Gastroesophageal sphincter (tissue), 4 donors: ENCODE results near the gene ST6GALNAC6. TPM values are rescaled to one million over a fixed set of nuclear protein-coding genes. Genes with fewer than 3 reads are reported as not detected.

Source experiments
- ATAC-seq: fragments of 150-250 bp; one replicate; pipeline ENCODE4 v1.9.1; 2016; ENCODE audit warnings: mild to moderate bottlenecking, moderate library complexity
- H3K27ac ChIP-seq, 4 donors: fragments of 200-600 bp; sonication (generic) in 3 of 4; 1 replicate in 3 of 4; 2 replicates in 1 of 4; pipeline ENCODE4 v1.5.1; 2016 to 2019
- H3K27me3 ChIP-seq: fragments of 200-600 bp; sonication (generic); one replicate; pipeline ENCODE4 v1.5.1; 2019
- H3K36me3 ChIP-seq, 2 donors: fragments of 200-600 bp; sonication (generic); one replicate each; pipeline ENCODE4 v1.5.1; 2019; ENCODE audit warnings: control low read depth in 1 of 2
- H3K4me1 ChIP-seq, 3 donors: fragments of 200-600 bp; sonication (generic); 1 replicate in 2 of 3; 2 replicates in 1 of 3; pipeline ENCODE4 v1.5.1; 2016 to 2019; ENCODE audit warnings: control low read depth in 2 of 3
- H3K4me3 ChIP-seq, 2 donors: fragments of 200-600 bp; sonication (generic); one replicate each; pipeline ENCODE4 v1.5.1; 2019; ENCODE audit warnings: mild to moderate bottlenecking in 1 of 2, moderate library complexity in 1 of 2
- H3K9me3 ChIP-seq, 3 donors: fragments of 200-600 bp; sonication (generic); one replicate each; pipeline ENCODE4 v1.5.1; 2017 to 2019; ENCODE audit warnings: control low read depth in 2 of 3
- CTCF ChIP-seq, 4 experiments: fragments of 200-600 bp in 2 of 4; fragments of 450-650 bp in 2 of 4; sonication (generic) in 1 of 4; IDR thresholded peaks; one replicate each; pipeline ENCODE4 v1.5.1; 2017 to 2019; ENCODE audit warnings: antibody characterized with exemption in 4 of 4, mild to moderate bottlenecking in 2 of 4, moderate library complexity in 2 of 4
- EP300 ChIP-seq: sonication (generic); formaldehyde crosslinking; IDR thresholded peaks from one replicate; pipeline ENCODE4 v1.6.1; 2017; ENCODE audit warnings: antibody characterized with exemption, mild to moderate bottlenecking
- POLR2A ChIP-seq, 2 donors: fragments of 450-650 bp; IDR thresholded peaks; one replicate each; pipeline ENCODE4 v1.6.1; 2017; ENCODE audit warnings: antibody characterized with exemption in 2 of 2, mild to moderate bottlenecking in 2 of 2, moderate library complexity in 1 of 2
- POLR2AphosphoS5 ChIP-seq: sonication (generic); formaldehyde crosslinking; IDR thresholded peaks from one replicate; pipeline ENCODE4 v1.6.1; 2017; ENCODE audit warnings: antibody characterized with exemption
- WGBS, 2 donors: methylation state at CpG; one replicate each; pipeline ENCODE4 v1.1.5; 2018; ENCODE audit warnings: low coverage in 1 of 2; 5-methylcytosine and 5-hydroxymethylcytosine counted together
- total RNA-seq, 4 donors: library from RNA; depleted of rRNA; stranded (reverse); fragments of >200 nt; gene quantifications; one replicate each; pipeline ENCODE4 v1.1.0, GENCODE V29; 2016

Gene ST6GALNAC6
- total RNA-seq, 4 donors from 2014 or later = 112 to 146 (median 132) TPM

GRCh38 chr9:127929625-127929979 is 30.2 kb upstream of the ST6GALNAC6 start:
- no peak for TF ChIP-seq CTCF (IDR thresholded peaks at IDR 0.05)
- TF ChIP-seq EP300 = no peak
- no peak for TF ChIP-seq POLR2A (IDR thresholded peaks at IDR 0.05)
- TF ChIP-seq POLR2AphosphoS5 = no peak
- H3K27me3 ChIP-seq = peaks cover 59% of the 10 kb centered on the region
- WGBS, 2 donors = 49% methylated on average over 5 of the region's 10 CpGs; no CpG with 5 or more reads in 1 of the 2 donors
- no peak for ATAC-seq
- H3K4me3 ChIP-seq = no peak overlapping the region
- H3K4me1 ChIP-seq = peaks cover 0 to 44% (median 26%) of the 10 kb centered on the region in 3 donors
- H3K27ac ChIP-seq = no peak overlapping the region
- no peaks in the 10 kb centered on the region for H3K9me3 ChIP-seq
- peaks cover 0 to 14% of the 10 kb centered on the region in 2 donors for H3K36me3 ChIP-seq

DNA sequence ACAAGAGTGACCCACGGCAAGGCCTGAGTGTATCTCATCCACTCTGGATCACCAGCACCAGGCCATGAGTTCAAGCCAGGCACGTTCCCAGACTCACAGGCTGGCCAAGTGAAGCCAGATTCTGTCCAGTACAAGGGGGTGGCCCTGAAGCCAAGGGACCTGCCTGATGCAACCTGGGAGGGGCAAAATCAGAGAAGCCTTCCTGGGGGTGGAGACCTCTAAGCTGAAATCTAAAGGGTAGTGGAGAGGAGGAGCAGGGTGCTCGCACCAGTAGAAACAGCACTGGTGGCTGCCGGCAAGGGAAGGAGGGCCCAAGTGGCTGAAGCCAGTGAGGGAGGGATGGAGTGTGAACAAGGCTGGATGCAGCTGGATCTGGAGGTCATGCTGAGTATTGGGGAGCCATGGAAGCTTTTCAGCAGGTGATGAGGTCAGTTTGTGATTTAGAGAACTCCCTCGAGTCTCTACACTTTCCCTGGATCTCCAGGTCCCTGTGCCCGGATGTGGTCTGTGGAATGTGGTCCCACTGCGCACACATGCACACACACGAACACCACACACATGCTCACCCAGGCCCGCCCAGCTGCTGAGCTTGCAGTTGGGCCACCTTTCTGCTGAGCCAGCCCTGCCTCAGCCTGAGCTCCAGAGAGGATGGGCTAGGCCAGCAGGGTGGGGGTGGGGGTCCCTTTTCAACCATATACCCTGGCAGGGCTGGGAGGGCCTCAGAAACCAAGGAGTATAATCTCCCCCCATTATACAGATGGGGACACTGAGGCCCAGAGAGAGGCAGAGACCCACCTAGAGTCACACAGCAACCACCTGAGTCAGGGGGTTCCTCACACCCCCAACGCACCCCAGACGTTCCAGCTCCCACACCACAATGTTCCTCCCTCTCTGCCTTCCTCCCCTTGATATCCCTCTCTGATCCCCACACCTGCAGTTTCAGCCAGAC is 29.5 kb upstream of the ST6GALNAC6 start:
- Histone ChIP-seq H3K36me3 (peaks cover 0 to 8% of the 10 kb centered on the region in 2 donors), H3K27me3 (peaks cover 63% of the 10 kb centered on the region), H3K9me3 (no peaks in the 10 kb centered on the region), H3K4me3 (no peak overlapping the region), H3K27ac (no peak overlapping the region), H3K4me1 (peaks cover 0 to 43% (median 26%) of the 10 kb centered on the region in 3 donors)
- no peak for ATAC-seq
- TF ChIP-seq EP300 (no peak), CTCF (IDR thresholded peaks at IDR 0.05) (no peak), POLR2AphosphoS5 (no peak)
- 44% methylated on average over 4 of the region's 11 CpGs; no CpG with 5 or more reads in 1 of the 2 donors for WGBS, 2 donors

- Histone ChIP-seq H3K4me3 (peak overlapping the region in 1 of 2 donors; percentile 27), H3K36me3 (peaks cover 0 to under 1% of the 10 kb centered on the region in 2 donors), H3K27me3 (peaks cover 70% of the 10 kb centered on the region), H3K9me3 (no peaks in the 10 kb centered on the region), H3K27ac (no peak overlapping the region), H3K4me1 (peaks cover 0 to 43% (median 26%) of the 10 kb centered on the region in 3 donors)
- WGBS, 2 donors = no CpG with 5 or more reads among the region's 24 CpGs
- TF ChIP-seq POLR2AphosphoS5 (no peak), POLR2A (IDR thresholded peaks at IDR 0.05) (no peak), CTCF (IDR thresholded peaks at IDR 0.05) (no peak), EP300 (no peak)
- ATAC-seq = no peak
Measured at GRCh38 chr9:127927988-127928675, 28.7 kb upstream of the ST6GALNAC6 start.

DNA sequence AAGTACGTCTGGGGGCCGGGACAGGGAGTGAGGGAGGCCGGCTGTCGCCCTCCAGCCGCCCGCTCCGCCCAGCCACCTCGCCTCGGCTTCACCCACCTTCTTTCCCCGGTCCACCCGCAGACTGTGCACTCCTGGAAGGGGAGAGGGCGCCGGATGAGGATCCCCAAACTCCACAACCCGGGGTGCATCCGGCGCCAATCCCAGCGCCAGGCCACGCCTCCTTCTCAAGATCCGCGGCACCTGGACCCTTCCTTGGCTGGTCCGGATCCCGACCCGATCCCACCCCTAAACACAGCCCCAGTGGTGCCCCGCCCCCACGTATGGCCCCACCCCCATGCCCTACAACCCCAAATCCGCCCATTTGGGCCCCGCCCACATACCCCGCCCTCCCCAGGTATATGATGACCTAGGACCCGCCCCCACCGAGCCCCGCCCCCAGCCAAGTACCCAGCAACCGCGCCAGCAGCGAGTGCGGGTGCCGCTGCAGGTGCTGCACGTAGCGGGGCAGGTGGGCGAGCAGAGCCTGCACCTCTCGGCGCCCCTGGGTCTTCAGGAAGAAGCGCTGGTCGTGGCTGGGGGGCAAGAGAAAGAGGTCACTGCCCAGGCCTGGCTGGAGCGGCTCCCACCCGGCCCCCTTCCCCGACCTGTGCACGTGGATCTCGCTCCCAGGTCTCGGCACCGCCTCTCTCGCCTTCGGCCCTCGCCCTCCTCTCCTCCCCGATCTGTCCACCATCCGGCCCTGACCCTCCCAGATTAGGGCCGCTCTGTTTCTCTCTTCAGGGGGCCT is 28.0 kb upstream of the ST6GALNAC6 start:
- ATAC-seq = no peak
- Histone ChIP-seq H3K27ac (no peak overlapping the region), H3K36me3 (no peaks in the 10 kb centered on the region), H3K4me3 (peak overlapping the region in 1 of 2 donors; percentile 27), H3K4me1 (peaks cover 0 to 43% (median 26%) of the 10 kb centered on the region in 3 donors), H3K27me3 (peaks cover 71% of the 10 kb centered on the region), H3K9me3 (no peaks in the 10 kb centered on the region)
- no peak for TF ChIP-seq POLR2AphosphoS5
- no peak for TF ChIP-seq EP300
- TF ChIP-seq POLR2A (IDR thresholded peaks at IDR 0.05) = no peak
- no peak for TF ChIP-seq CTCF (IDR thresholded peaks at IDR 0.05)
- 7% methylated on average over 3 of the region's 56 CpGs; no CpG with 5 or more reads in 1 of the 2 donors for WGBS, 2 donors
